ENCODE data around the gene DNLZ. TPM values are rescaled to one million over a fixed set of nuclear protein-coding genes. Genes with fewer than 3 reads are reported as not detected.
A peak's percentile ranks its signal among the peaks of the same experiment; 100 is the strongest.

DNLZ gene
- total RNA-seq, 8 experiments from 2014 or later, result 6.8 to 17.3 (median 13.5) TPM

DNA sequence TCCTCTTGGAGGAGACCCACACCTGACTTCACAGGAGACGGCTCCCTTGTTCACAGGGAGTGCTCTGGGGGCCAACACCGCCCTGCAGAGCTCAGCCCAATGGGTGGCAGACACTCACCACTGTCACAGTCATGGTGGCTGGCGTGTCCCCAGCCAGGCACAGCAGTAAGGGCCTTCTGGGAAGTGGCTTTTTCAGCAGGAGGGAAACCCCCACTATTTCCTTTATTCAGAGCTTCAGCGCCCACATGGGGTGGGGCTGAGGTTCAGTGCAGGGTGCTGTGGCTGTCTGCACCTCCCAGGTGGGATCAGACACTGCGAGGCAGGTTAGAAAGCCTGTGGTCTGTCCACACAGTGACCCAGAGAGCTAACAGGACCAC is 40.0 kb upstream of the DNLZ start:
- no peak overlapping the region for H3K27ac ChIP-seq
- H3K4me3 ChIP-seq, result no peak overlapping the region
- no peak for ATAC-seq (replicated peaks in 6 of 8)
- H3K4me1 ChIP-seq (replicated peaks in 1 of 2), result peaks cover 11 to 13% of the 10 kb centered on the region in 2 donors
- in situ Hi-C loops (cut with MboI; ENCODE audit: low pct_unique_long_range_greater_than_20kb in 2 of 9, low sequenced_read_pairs in 9 of 9, unreplicated experiment in 9 of 9), result no loop called here
- WGBS, 10 experiments, result no CpG with 5 or more reads among the region's 5 CpGs

DNA sequence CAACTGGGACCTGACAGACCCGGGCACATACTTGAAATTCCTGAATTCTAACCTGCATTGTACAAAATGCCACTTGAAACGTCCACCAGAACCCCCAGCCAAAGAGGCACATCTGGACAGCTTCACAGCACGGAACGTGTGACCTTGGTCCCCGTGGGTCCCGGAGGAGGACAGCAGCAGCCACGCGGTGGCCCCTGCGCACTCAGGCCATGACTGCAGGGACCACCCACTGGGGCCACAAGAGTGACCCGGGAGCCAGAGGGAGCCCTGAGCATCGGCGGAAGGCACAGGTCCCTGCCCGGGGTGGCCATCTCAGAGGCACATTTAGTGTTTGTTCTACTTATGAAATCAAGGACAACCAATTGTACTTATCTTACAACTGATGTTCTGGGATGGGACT is 38.5 kb upstream of the DNLZ start:
- Histone ChIP-seq H3K4me3 (no peak overlapping the region), H3K27ac (no peak overlapping the region), H3K4me1 (replicated peaks in 1 of 2) (peaks cover 11 to 15% of the 10 kb centered on the region in 2 donors)
- WGBS, 10 experiments, result 52 to 92% (median 80%) methylated on average over 1 to 9 of the region's 13 CpGs; no CpG with 5 or more reads in 3 of the 10 experiments
- ATAC-seq (replicated peaks in 6 of 8), result no peak
- in situ Hi-C loops (cut with MboI; ENCODE audit: low pct_unique_long_range_greater_than_20kb in 2 of 9, low sequenced_read_pairs in 9 of 9, unreplicated experiment in 9 of 9), result no loop called here

DNA sequence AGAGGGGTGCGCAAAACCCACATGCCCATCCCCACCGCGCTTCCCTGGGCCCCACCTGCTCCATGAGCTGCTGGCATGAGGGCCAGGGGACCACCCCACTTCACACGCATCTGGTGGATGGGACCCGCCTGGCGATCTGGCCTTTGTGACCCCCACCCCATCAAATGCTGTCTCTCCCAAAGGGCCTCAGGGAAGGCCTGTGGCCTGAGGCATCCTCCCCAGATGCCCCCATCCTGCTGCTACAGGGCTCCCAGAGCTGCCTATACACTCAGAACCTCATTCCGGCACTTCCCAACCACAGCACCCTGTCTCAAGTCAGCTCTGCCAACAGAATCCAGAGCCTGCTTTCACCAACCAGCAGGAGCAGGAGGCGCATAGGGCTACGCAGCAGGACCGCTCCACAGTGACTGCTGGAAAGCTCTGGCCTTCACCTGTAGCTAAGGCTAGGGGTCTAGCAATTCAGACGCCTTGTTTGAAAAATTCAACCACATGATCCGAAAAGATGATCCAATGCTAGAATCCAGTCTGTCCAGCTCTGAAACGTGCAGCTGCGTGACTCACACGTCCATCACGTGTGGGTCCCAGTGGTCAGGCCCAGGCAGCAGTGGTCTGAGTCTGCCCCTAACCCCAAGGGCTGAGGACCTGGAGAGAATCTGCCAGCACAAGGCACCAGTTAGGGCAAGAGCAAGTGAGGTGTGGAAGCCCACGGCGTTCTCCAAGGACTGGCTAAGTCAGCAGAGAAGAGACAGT is 37.8 kb upstream of the DNLZ start:
- no peak for ATAC-seq (replicated peaks in 6 of 8)
- WGBS, 10 experiments, result 60 to 100% (median 91%) methylated on average over 2 to 10 of the region's 18 CpGs; no CpG with 5 or more reads in 2 of the 10 experiments
- Histone ChIP-seq H3K4me3 (no peak overlapping the region), H3K27ac (no peak overlapping the region), H3K4me1 (replicated peaks in 1 of 2) (peaks cover 11 to 15% of the 10 kb centered on the region in 2 donors)
- in situ Hi-C loops (cut with MboI; ENCODE audit: low pct_unique_long_range_greater_than_20kb in 2 of 9, low sequenced_read_pairs in 9 of 9, unreplicated experiment in 9 of 9), result no loop called here

GRCh38 chr9:136400038-136400834 is 36.7 kb upstream of the DNLZ start, which contains the start of gene SNAPC4:
TSS of gene SNAPC4 (minus strand) at chr9:136400170. CDS start at chr9:136398428, 1,742 bp downstream.
- Histone ChIP-seq H3K4me1 (replicated peaks in 1 of 2) (peaks cover 11 to 15% of the 10 kb centered on the region in 2 donors), H3K27ac (peak within 1 kb of the TSS; percentile 62 to 78), H3K4me3 (peak within 1 kb of the TSS; percentile 70 to 96 (median 95))
- ATAC-seq (replicated peaks in 6 of 8), result peak; percentile 75 to 95 (median 90)
- in situ Hi-C loops (cut with MboI; ENCODE audit: low pct_unique_long_range_greater_than_20kb in 2 of 9, low sequenced_read_pairs in 9 of 9, unreplicated experiment in 9 of 9), result no loop called here
- 0 to 30% (median 7%) methylated on average over 1 to 16 of the region's 71 CpGs; no CpG with 5 or more reads in 3 of the 10 experiments for WGBS, 10 experiments

GRCh38 chr9:136399176-136400037 is 35.9 kb upstream of the DNLZ start:
- Histone ChIP-seq H3K4me3 (peak overlapping the region; percentile 70 to 96 (median 95)), H3K4me1 (replicated peaks in 1 of 2) (peaks cover 11 to 15% of the 10 kb centered on the region in 2 donors), H3K27ac (peak overlapping the region; percentile 62 to 78)
- peak; percentile 18 to 49 (median 36) for ATAC-seq (replicated peaks in 6 of 8)
- 0 to 20% (median 2%) methylated on average over 1 to 10 of the region's 67 CpGs; no CpG with 5 or more reads in 2 of the 10 experiments for WGBS, 10 experiments
- in situ Hi-C loops (cut with MboI; ENCODE audit: low pct_unique_long_range_greater_than_20kb in 2 of 9, low sequenced_read_pairs in 9 of 9, unreplicated experiment in 9 of 9), result no loop called here

- H3K4me3 ChIP-seq, result peak overlapping the region in 1 of 5 donors; percentile 95
These were observed 34.7 kb upstream of the DNLZ start for GRCh38 chr9:136398286-136398685.

GRCh38 chr9:136397643-136398042 is 34.1 kb upstream of the DNLZ start:
- in situ Hi-C loops (cut with MboI; ENCODE audit: low pct_unique_long_range_greater_than_20kb in 2 of 9, low sequenced_read_pairs in 9 of 9, unreplicated experiment in 9 of 9), result no loop called here
- WGBS, 10 experiments, result no CpG with 5 or more reads among the region's 6 CpGs
- Histone ChIP-seq H3K27ac (no peak overlapping the region), H3K4me3 (no peak overlapping the region), H3K4me1 (replicated peaks in 1 of 2) (peaks cover 11 to 15% of the 10 kb centered on the region in 2 donors)
- ATAC-seq (replicated peaks in 6 of 8), result no peak

More at GRCh38 chr9:136398286-136398685, 34.7 kb upstream of the DNLZ start:
- Histone ChIP-seq H3K27ac (no peak overlapping the region), H3K4me1 (replicated peaks in 1 of 2) (peaks cover 11 to 15% of the 10 kb centered on the region in 2 donors)
- no peak for ATAC-seq (replicated peaks in 6 of 8)
- in situ Hi-C loops (cut with MboI; ENCODE audit: low pct_unique_long_range_greater_than_20kb in 2 of 9, low sequenced_read_pairs in 9 of 9, unreplicated experiment in 9 of 9), result no loop called here
- WGBS, 10 experiments, result 85 to 100% (median 99%) methylated on average over 3 to 9 of the region's 12 CpGs; no CpG with 5 or more reads in 6 of the 10 experiments

- Histone ChIP-seq H3K27ac (no peak overlapping the region), H3K4me3 (no peak overlapping the region), H3K4me1 (replicated peaks in 1 of 2) (peaks cover 11 to 15% of the 10 kb centered on the region in 2 donors)
- ATAC-seq (replicated peaks in 6 of 8), result no peak
- in situ Hi-C loops (cut with MboI; ENCODE audit: low pct_unique_long_range_greater_than_20kb in 2 of 9, low sequenced_read_pairs in 9 of 9, unreplicated experiment in 9 of 9), result no loop called here
- WGBS, 10 experiments, result 80 to 100% (median 94%) methylated on average over 1 to 3 of the region's 4 CpGs; no CpG with 5 or more reads in 4 of the 10 experiments
These were observed 32.6 kb upstream of the DNLZ start for GRCh38 chr9:136396219-136396515.

- ATAC-seq (replicated peaks in 6 of 8), result no peak
- peaks cover 10 to 13% of the 10 kb centered on the region in 2 donors for H3K4me1 ChIP-seq (replicated peaks in 1 of 2)
- WGBS, 10 experiments, result 90 to 100% (median 92%) methylated on average over 1 to 6 of the region's 26 CpGs; no CpG with 5 or more reads in 5 of the 10 experiments
- no peak overlapping the region for H3K4me3 ChIP-seq
- in situ Hi-C loops (cut with MboI; ENCODE audit: low pct_unique_long_range_greater_than_20kb in 2 of 9, low sequenced_read_pairs in 9 of 9, unreplicated experiment in 9 of 9), result no loop called here
- H3K27ac ChIP-seq, result no peak overlapping the region
These were observed 32.0 kb upstream of the DNLZ start for GRCh38 chr9:136395345-136396218.

- H3K4me1 ChIP-seq (replicated peaks in 1 of 2), result peaks cover 7 to 10% of the 10 kb centered on the region in 2 donors
- 77 to 95% (median 89%) methylated on average over 3 to 6 of the region's 13 CpGs; no CpG with 5 or more reads in 5 of the 10 experiments for WGBS, 10 experiments
- no peak overlapping the region for H3K27ac ChIP-seq
- no peak overlapping the region for H3K4me3 ChIP-seq
- in situ Hi-C loops (cut with MboI; ENCODE audit: low pct_unique_long_range_greater_than_20kb in 2 of 9, low sequenced_read_pairs in 9 of 9, unreplicated experiment in 9 of 9), result no loop called here
- ATAC-seq (replicated peaks in 6 of 8), result no peak
These were observed 31.4 kb upstream of the DNLZ start for GRCh38 chr9:136395020-136395340.

DNA sequence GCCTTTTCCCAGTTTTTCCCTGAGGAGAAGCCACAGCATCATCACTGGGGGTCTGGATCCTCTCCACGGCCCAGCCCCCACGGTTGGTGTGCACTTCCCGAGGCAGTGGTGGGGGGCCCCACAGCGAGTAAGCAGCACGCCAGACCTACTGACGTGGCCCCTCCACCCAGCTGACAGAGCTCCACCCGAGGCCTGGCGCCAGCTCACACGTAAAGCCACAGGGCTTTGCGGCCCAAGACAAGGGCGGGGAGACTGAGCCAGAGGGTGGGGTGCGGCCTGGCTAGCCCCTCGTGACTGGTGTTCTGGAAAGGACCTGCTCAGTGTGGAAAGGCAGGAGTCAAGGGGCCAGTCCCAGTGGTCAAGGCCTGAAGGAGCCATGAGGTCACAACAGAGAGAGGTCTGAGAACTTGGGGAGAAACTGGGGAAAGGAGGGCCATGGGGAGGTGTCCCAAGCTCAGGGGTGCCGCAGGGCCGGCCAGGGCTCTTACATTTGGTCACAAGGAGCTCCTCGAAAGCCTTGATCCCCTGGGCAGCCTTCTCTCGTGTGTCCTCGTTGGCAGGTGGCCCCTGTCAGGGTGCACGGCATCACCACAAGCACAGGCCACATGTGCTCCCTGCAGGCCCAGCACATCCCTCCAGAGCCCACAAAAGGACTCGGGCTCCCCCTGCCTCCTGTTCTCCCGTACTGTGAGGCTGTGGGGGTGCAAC is 30.9 kb upstream of the DNLZ start:
- Histone ChIP-seq H3K4me1 (replicated peaks in 1 of 2) (peaks cover 7 to 10% of the 10 kb centered on the region in 2 donors), H3K4me3 (no peak overlapping the region), H3K27ac (no peak overlapping the region)
- in situ Hi-C loops (cut with MboI; ENCODE audit: low pct_unique_long_range_greater_than_20kb in 2 of 9, low sequenced_read_pairs in 9 of 9, unreplicated experiment in 9 of 9), result no loop called here
- 90 to 94% (median 92%) methylated on average over 2 to 4 of the region's 21 CpGs; no CpG with 5 or more reads in 7 of the 10 experiments for WGBS, 10 experiments
- ATAC-seq (replicated peaks in 6 of 8), result peak in 2 of 8 experiments; percentile 57 to 66

Measured in motor neuron (in vitro differentiated cells).